K562 (cell line): ENCODE data around the gene NRG3. TPM values are rescaled to one million over a fixed set of nuclear protein-coding genes. Genes with fewer than 3 reads are reported as not detected.

Experiments
- ATAC-seq: fragments of 200-7000 bp; cut with Tn5 transposase; 3 replicates; pipeline ENCODE4 v1.9.1; 2020; ENCODE audit warnings: moderate library complexity
- BruUV-seq: library from RNA; stranded (reverse); fragments of 400-500 nt; replicated peaks from 2 replicates; lab custom pipeline; 2021; lab: Mats Ljungman, UMichigan
- CTCF ChIA-PET: fragments of 300-600 bp; formaldehyde crosslinking; extraction: SDS; loops from one replicate; lab custom pipeline; 2021; ENCODE audit warnings: low intra/inter-chr PET ratio; lab: Yijun Ruan, JAX
- POLR2A ChIA-PET: fragments of 300-600, 350-650 bp; sonication (Branson Sonifier 250); formaldehyde crosslinking; extraction: SDS; loops from one replicate; lab custom pipeline; 2021; ENCODE audit warnings: antibody characterized with exemption, inconsistent platforms; lab: Yijun Ruan, JAX
- DNase-seq, 4 experiments: peaks; one replicate each; pipeline versions ENCODE4 v3.0.0 to v3.0.0-alpha.2; 2011 to 2018; ENCODE audit warnings: low spot score in 3 of 4, mixed read lengths in 3 of 4; ENCODE audit errors: extremely low read depth in 1 of 4
- FAIRE-seq: peaks from 2 replicates; lab custom pipeline; 2011; peaks lifted over from hg19 to GRCh38; lab: Jason Lieb, UNC
- H2AFZ ChIP-seq: 2 replicates; pipeline ENCODE4 v1.6.0; 2011; ENCODE audit warnings: low read depth, low read length, control low read depth, inconsistent platforms
- H3K27ac ChIP-seq: fragments of 200-600 bp; 3 replicates; pipeline ENCODE4 v1.8.0; 2011; ENCODE audit warnings: low read depth, mild to moderate bottlenecking, control low read depth, inconsistent platforms, low read length, moderate library complexity, mixed read lengths; ENCODE audit errors: extremely low read depth
- H3K27me3 ChIP-seq, 2 experiments: fragments of 300-600 bp in 1 of 2; 2 replicates in 1 of 2; 3 replicates in 1 of 2; pipeline versions ENCODE4 v1.6.0 to v1.8.0; 2011; ENCODE audit warnings: inconsistent platforms in 2 of 2, low read length in 2 of 2, mild to moderate bottlenecking in 1 of 2, mixed read lengths in 1 of 2, moderate library complexity in 1 of 2; ENCODE audit not compliant: control insufficient read depth in 2 of 2, insufficient read depth in 2 of 2
- H3K36me3 ChIP-seq: fragments of 300-600 bp; 3 replicates; pipeline ENCODE4 v1.8.0; 2011; ENCODE audit warnings: mild to moderate bottlenecking, low read length, inconsistent platforms; ENCODE audit not compliant: control insufficient read depth, insufficient read depth
- H3K4me1 ChIP-seq, 2 experiments: fragments of 200-600 bp in 1 of 2; replicated peaks in 1 of 2; 2 replicates in 1 of 2; 3 replicates in 1 of 2; pipeline versions ENCODE4 v1.5.1 to v1.8.0; 2011; ENCODE audit warnings: inconsistent platforms in 2 of 2, low read length in 2 of 2, mild to moderate bottlenecking in 1 of 2, mixed read lengths in 1 of 2, moderate library complexity in 1 of 2; ENCODE audit not compliant: control insufficient read depth in 2 of 2, insufficient read depth in 2 of 2
- H3K4me2 ChIP-seq: 2 replicates; pipeline ENCODE4 v1.6.1; 2011; ENCODE audit warnings: low read length, control low read depth, inconsistent platforms, mixed read lengths; ENCODE audit not compliant: insufficient read depth
- H3K4me3 ChIP-seq: fragments of 200-600 bp; sonication (generic), shearing (Covaris generic); 2 replicates; pipeline ENCODE4 v1.5.1; 2016; ENCODE audit warnings: control low read depth, inconsistent platforms
- H3K79me2 ChIP-seq: fragments of 200-600 bp; 3 replicates; pipeline ENCODE4 v1.8.0; 2011; ENCODE audit warnings: low read length, inconsistent platforms; ENCODE audit not compliant: control insufficient read depth, insufficient read depth
- H3K9ac ChIP-seq, 2 experiments: 2 replicates each; pipeline versions ENCODE4 v1.6.0 to v1.6.1; 2011; ENCODE audit warnings: low read depth in 2 of 2, low read length in 2 of 2, control low read depth in 1 of 2, inconsistent platforms in 1 of 2, mild to moderate bottlenecking in 1 of 2, mixed read lengths in 1 of 2; ENCODE audit not compliant: insufficient read depth in 1 of 2
- H3K9me1 ChIP-seq: one replicate; pipeline ENCODE4 v1.6.0; 2011; ENCODE audit warnings: inconsistent platforms, mild to moderate bottlenecking, low read length, moderate library complexity; ENCODE audit not compliant: control insufficient read depth, insufficient read depth
- H3K9me3 ChIP-seq: replicated peaks from 2 replicates; pipeline ENCODE4 v1.5.1; 2011; ENCODE audit warnings: low read depth, low read length, inconsistent platforms; ENCODE audit not compliant: control insufficient read depth, insufficient read depth
- H4K20me1 ChIP-seq: replicated peaks from 2 replicates; pipeline ENCODE4 v1.6.1; 2011; ENCODE audit warnings: low read length, inconsistent platforms, mixed read lengths; ENCODE audit not compliant: control insufficient read depth, insufficient read depth
- DNMT1 ChIP-seq: fragments of 450-650 bp; IDR thresholded peaks from 2 replicates; pipeline ENCODE4 v1.6.1; 2016; ENCODE audit warnings: antibody characterized with exemption, mild to moderate bottlenecking
- GTF2F1 ChIP-seq: IDR thresholded peaks from 2 replicates; pipeline ENCODE4 v1.6.1; 2011; ENCODE audit warnings: low read depth, low read length, improper control_type of control experiment
- OTX1 ChIP-seq: fragments of 450-650 bp; formaldehyde crosslinking; IDR thresholded peaks from 2 replicates; pipeline ENCODE4 v1.4.0; 2022; ENCODE audit warnings: mild to moderate bottlenecking
- PKNOX1 ChIP-seq: fragments of 450-650 bp; IDR thresholded peaks from 2 replicates; pipeline ENCODE4 v1.6.1; 2016
- POLR2AphosphoS5 ChIP-seq: IDR thresholded peaks from 2 replicates; pipeline ENCODE4 v1.6.1; 2011; ENCODE audit warnings: mild to moderate bottlenecking, low read depth, low read length, moderate library complexity; ENCODE audit not compliant: control insufficient read depth, insufficient read depth
- PTTG1 ChIP-seq: fragments of 450-650 bp; IDR thresholded peaks from 2 replicates; pipeline ENCODE4 v1.6.1; 2016; ENCODE audit warnings: low read depth, mild to moderate bottlenecking, missing genetic modification characterization, missing compliant biosample characterization
- RB1 ChIP-seq: fragments of 450-650 bp; IDR thresholded peaks from 2 replicates; pipeline ENCODE4 v1.6.1; 2017; ENCODE audit warnings: low read depth, mild to moderate bottlenecking
- SAFB ChIP-seq: fragments of 200-400 bp; formaldehyde crosslinking; IDR thresholded peaks from 2 replicates; pipeline ENCODE4 v1.6.1; 2017; ENCODE audit warnings: low read depth, low read length, borderline replicate concordance
- SAFB2 ChIP-seq: fragments of 200-400 bp; formaldehyde crosslinking; IDR thresholded peaks from 2 replicates; pipeline ENCODE4 v1.6.1; 2018; ENCODE audit warnings: borderline replicate concordance, low read length, low read depth, moderate library complexity; ENCODE audit not compliant: severe bottlenecking
- SRSF3 ChIP-seq: fragments of 200-400 bp; formaldehyde crosslinking; IDR thresholded peaks from 2 replicates; pipeline ENCODE4 v1.6.1; 2016; ENCODE audit warnings: mild to moderate bottlenecking, low read length, moderate library complexity; ENCODE audit not compliant: insufficient read depth
- TCF15 ChIP-seq: fragments of 250-450 bp; sonication (Bioruptor Pico); IDR thresholded peaks from 2 replicates; pipeline ENCODE4 v1.8.0; 2022; ENCODE audit warnings: moderate library complexity, mild to moderate bottlenecking, inconsistent platforms
- TCFL5 ChIP-seq: fragments of 250-450 bp; sonication (Bioruptor Pico); conservative IDR thresholded peaks from 2 replicates; pipeline ENCODE4 v1.6.1; 2021; ENCODE audit warnings: mild to moderate bottlenecking, moderate library complexity, matching md5 sums
- TFE3 ChIP-seq: fragments of 450-650 bp; formaldehyde crosslinking; IDR thresholded peaks from 2 replicates; pipeline ENCODE4 v1.4.0; 2020; ENCODE audit warnings: mild to moderate bottlenecking, mixed read lengths
- ZBTB2 ChIP-seq: fragments of 450-650 bp; IDR thresholded peaks from 2 replicates; pipeline ENCODE4 v1.6.1; 2016; ENCODE audit warnings: antibody characterized with exemption
- ZNF197 ChIP-seq: fragments of 200-800 bp; sonication (Bioruptor generic); IDR thresholded peaks from 2 replicates; pipeline ENCODE4 v1.6.1; 2016; ENCODE audit warnings: low read depth, missing genetic modification characterization, missing compliant biosample characterization
- ZNF316 ChIP-seq: fragments of 450-650 bp; IDR thresholded peaks from 2 replicates; pipeline ENCODE4 v1.6.1; 2016
- ZNF436 ChIP-seq: fragments of 250-450, 450-650 bp; sonication (Bioruptor Pico); formaldehyde crosslinking; IDR thresholded peaks from 2 replicates; pipeline ENCODE4 v1.7.0; 2020; ENCODE audit warnings: mild to moderate bottlenecking
- ZNF512 ChIP-seq: IDR thresholded peaks from 2 replicates; pipeline ENCODE4 v1.6.1; 2016; ENCODE audit warnings: missing genetic modification characterization, missing compliant biosample characterization
- ZNF780A ChIP-seq: fragments of 250-450 bp; sonication (Bioruptor Pico); IDR thresholded peaks from 2 replicates; pipeline ENCODE4 v1.5.0; 2021; ENCODE audit warnings: mild to moderate bottlenecking
- WGBS: fragments of 100-300 bp; shearing (Covaris generic); methylation state at CpG from one replicate; pipeline ENCODE4 v1.1.6; 2016; ENCODE audit warnings: low coverage, mixed read lengths; ENCODE audit not compliant: insufficient coverage; ENCODE audit errors: missing lambda C conversion rate; 5-methylcytosine and 5-hydroxymethylcytosine counted together
- in situ Hi-C: fragments of 300-500 bp; cut with MboI; formaldehyde crosslinking; loops from 4 replicates; pipeline ENCODE4 v1.15.0; 2018; ENCODE audit warnings: inconsistent platforms, mixed read lengths
- intact Hi-C: fragments of 100-400 bp; cut with micrococcal nuclease; formaldehyde crosslinking; loops from 2 replicates; pipeline ENCODE4 v1.14.2; 2022
- polyA plus RNA-seq, 8 experiments: library from polyadenylated mRNA; depleted of rRNA in 4 of 8; stranded (reverse) in 5 of 8; unstranded in 3 of 8; fragments of >200 nt; fragmentation: Nextera tagmentation in 2 of 8; fragmentation: Illumina TruSeq in 1 of 8; extraction: Ambion mirVana in 2 of 8; extraction: Trizol in 1 of 8; gene quantifications; 2 replicates each; pipeline versions ENCODE4 v1.2.1 to v1.2.3, GENCODE V29; 2011 to 2014; ENCODE audit warnings: inconsistent platforms in 1 of 8, missing spikeins in 1 of 8
- total RNA-seq, 7 experiments: library from RNA; depleted of rRNA in 6 of 7; stranded (reverse); fragments of >200 nt in 6 of 7; fragmentation: Illumina TruSeq in 2 of 7; extraction: Trizol in 2 of 7; gene quantifications; 2 replicates each; pipeline versions ENCODE4 v1.2.1 to v1.2.3, GENCODE V29; 2011 to 2021; ENCODE audit warnings: low replicate concordance in 1 of 7

Gene NRG3
- total and polyA plus RNA-seq, 9 of the 15 experiments (the other 6 are each of a cell fraction or from before 2014, with no cell fraction given): not detected

- intact Hi-C loops: no loop called here
- no peaks in the 10 kb centered on the region for H3K4me1 ChIP-seq
- H3K36me3 ChIP-seq: no peaks in the 10 kb centered on the region
- H3K27ac ChIP-seq: no peak overlapping the region
- H3K27me3 ChIP-seq: no peaks in the 10 kb centered on the region
- ChIA-PET POLR2A (no interaction called here), CTCF (no interaction called here)
- in situ Hi-C loops: no loop called here
- DNase-seq: no peak
- ATAC-seq: no peak
- H3K9ac ChIP-seq: no peak overlapping the region
- no peak for FAIRE-seq
- H3K9me3 ChIP-seq: no peaks in the 10 kb centered on the region
- H4K20me1 ChIP-seq: no peaks in the 10 kb centered on the region
- H3K79me2 ChIP-seq: no peaks in the 10 kb centered on the region
- H3K4me3 ChIP-seq: no peak overlapping the region
- WGBS: 0% methylated on average over 4 of the region's 5 CpGs
- H2AFZ ChIP-seq: no peak overlapping the region
- no peak overlapping the region for H3K4me2 ChIP-seq
- no TSS peak for BruUV-seq
- no peaks in the 10 kb centered on the region for H3K9me1 ChIP-seq
- TF ChIP-seq ZNF436 (CRISPR knock-in tag) (no peak), RB1 (no peak), DNMT1 (no peak), SRSF3 (no peak), TCFL5 (no peak), ZNF512 (tag) (no peak), ZNF316 (no peak), PTTG1 (tag) (no peak), SAFB2 (no peak), SAFB (no peak), ZBTB2 (no peak), POLR2AphosphoS5 (no peak), GTF2F1 (no peak), TCF15 (CRISPR knock-in tag) (no peak), TFE3 (CRISPR knock-in tag) (no peak), PKNOX1 (no peak), OTX1 (no peak), ZNF197 (CRISPR knock-in tag) (no peak), ZNF780A (CRISPR knock-in tag) (no peak)
These were observed 26.1 kb upstream of the NRG3 start for GRCh38 chr10:81848931-81849330.
